ENCODE results near the gene LBR.

GRCh38 chr1:225415307-225415706 lies 12.5 kb downstream of the LBR start:
- TF ChIP-seq CTCF (IDR thresholded peaks at IDR 0.05) (no peak), POLR2A (IDR thresholded peaks at IDR 0.05) (no peak)

Data from thyroid gland (tissue), 4 donors.